A673 (cell line): Measurements from ENCODE around the gene KCNIP3. TPM values are rescaled to one million over a fixed set of nuclear protein-coding genes. Genes with fewer than 3 reads are reported as not detected.

Experiments
- BruUV-seq: library from RNA; stranded (reverse); fragments of 400-500 nt; replicated peaks from 2 replicates; lab custom pipeline; 2021; lab: Mats Ljungman, UMichigan
- CTCF ChIA-PET: fragments of 300-600 bp; sonication (Branson Sonifier 250); formaldehyde crosslinking; loops from one replicate; lab custom pipeline; 2022; ENCODE audit warnings: antibody characterized with exemption; lab: Charles Lee
- POLR2A ChIA-PET: fragments of 300-600 bp; sonication (Branson Sonifier 250); formaldehyde crosslinking; loops from one replicate; lab custom pipeline; 2022; ENCODE audit warnings: antibody characterized with exemption; ENCODE audit not compliant: low non-redundant PET; lab: Charles Lee
- DNase-seq: peaks from one replicate; pipeline ENCODE4 v3.0.0-alpha.2; 2015; ENCODE audit warnings: low spot score
- H3K27ac ChIP-seq: fragments of 200-600 bp; sonication (generic); 2 replicates; pipeline ENCODE4 v1.5.1; 2016; ENCODE audit warnings: mixed run types, low read depth, mild to moderate bottlenecking, mixed read lengths, antibody characterized with exemption, low read length; ENCODE audit not compliant: poor library complexity, severe bottlenecking
- H3K27me3 ChIP-seq: fragments of 200-600 bp; sonication (generic); replicated peaks from 2 replicates; pipeline ENCODE4 v1.6.1; 2017; ENCODE audit warnings: mixed run types, low read depth, mild to moderate bottlenecking, mixed read lengths, antibody characterized with exemption, low read length; ENCODE audit not compliant: insufficient read depth, poor library complexity
- H3K36me3 ChIP-seq: fragments of 200-600 bp; sonication (generic); 2 replicates; pipeline ENCODE4 v1.6.1; 2016; ENCODE audit warnings: mixed run types, mild to moderate bottlenecking, mixed read lengths, antibody characterized with exemption, low read length; ENCODE audit not compliant: insufficient read depth, poor library complexity, severe bottlenecking
- H3K4me1 ChIP-seq: fragments of 200-600 bp; sonication (generic); 2 replicates; pipeline ENCODE4 v1.6.1; 2017; ENCODE audit warnings: mixed run types, mild to moderate bottlenecking, mixed read lengths, antibody characterized with exemption, low read length; ENCODE audit not compliant: insufficient read depth, poor library complexity, severe bottlenecking
- H3K4me3 ChIP-seq: fragments of 200-600 bp; sonication (generic); 2 replicates; pipeline ENCODE4 v1.5.1; 2016; ENCODE audit warnings: low read depth, mixed run types, mild to moderate bottlenecking, mixed read lengths, low read length; ENCODE audit not compliant: poor library complexity, severe bottlenecking
- H3K9me3 ChIP-seq: fragments of 200-600 bp; sonication (generic); 2 replicates; pipeline ENCODE4 v1.6.1; 2016; ENCODE audit warnings: mixed run types, low read depth, mild to moderate bottlenecking, mixed read lengths, antibody characterized with exemption, low read length; ENCODE audit not compliant: poor library complexity, severe bottlenecking
- CTCF ChIP-seq: fragments of 300-800, 200-600 bp; sonication (generic); conservative IDR thresholded peaks from 2 replicates; pipeline ENCODE4 v1.5.1; 2017; ENCODE audit warnings: low read depth, mild to moderate bottlenecking, antibody characterized with exemption, low read length, moderate library complexity, mixed read lengths
- EZH2 ChIP-seq: fragments of 200-600 bp; sonication (generic); IDR thresholded peaks from 2 replicates; pipeline ENCODE4 v1.6.1; 2017; ENCODE audit warnings: borderline replicate concordance, low read depth, mild to moderate bottlenecking, mixed read lengths, antibody characterized with exemption, low read length; ENCODE audit not compliant: poor library complexity, severe bottlenecking
- intact Hi-C: fragments of 100-400 bp; cut with micrococcal nuclease; formaldehyde crosslinking; loops from one replicate; pipeline ENCODE4 v1.10.0; 2022; ENCODE audit not compliant: unreplicated experiment
- total RNA-seq: library from RNA; stranded (reverse); gene quantifications from 2 replicates; pipeline ENCODE4 v1.2.3, GENCODE V29; 2021

KCNIP3 gene
- total RNA-seq, 1 experiment from 2014 or later: 0.45 TPM

- CTCF ChIA-PET: no interaction called here
These were observed 83.1 kb downstream of the KCNIP3 start for GRCh38 chr2:95380280-95380679.

GRCh38 chr2:95380731-95381130 is 83.6 kb downstream of the KCNIP3 start:
- POLR2A ChIA-PET: no interaction called here
- Histone ChIP-seq H3K27me3 (no peaks in the 10 kb centered on the region), H3K9me3 (no peaks in the 10 kb centered on the region), H3K4me3 (no peak overlapping the region), H3K4me1 (no peaks in the 10 kb centered on the region), H3K27ac (no peak overlapping the region), H3K36me3 (no peaks in the 10 kb centered on the region)
- intact Hi-C loops: no loop called here
- CTCF ChIA-PET: no interaction called here
- no TSS peak for BruUV-seq
- DNase-seq: no peak
- TF ChIP-seq EZH2: no peak
- no peak for TF ChIP-seq CTCF

More at GRCh38 chr2:95380280-95380679, 83.1 kb downstream of the KCNIP3 start:
- Histone ChIP-seq H3K4me3 (no peak overlapping the region), H3K4me1 (no peaks in the 10 kb centered on the region), H3K9me3 (no peaks in the 10 kb centered on the region), H3K36me3 (no peaks in the 10 kb centered on the region), H3K27ac (no peak overlapping the region), H3K27me3 (no peaks in the 10 kb centered on the region)
- no peak for DNase-seq
- TF ChIP-seq EZH2 (no peak), CTCF (no peak)
- POLR2A ChIA-PET: no interaction called here
- BruUV-seq: no TSS peak
- intact Hi-C loops: no loop called here

- CTCF ChIA-PET: no interaction called here
- TF ChIP-seq CTCF (no peak), EZH2 (no peak)
- H3K27ac ChIP-seq: no peak overlapping the region
- no peak for DNase-seq
- H3K4me3 ChIP-seq: no peak overlapping the region
- intact Hi-C loops: no loop called here
- H3K9me3 ChIP-seq: no peaks in the 10 kb centered on the region
- no TSS peak for BruUV-seq
- no peaks in the 10 kb centered on the region for H3K4me1 ChIP-seq
- H3K36me3 ChIP-seq: no peaks in the 10 kb centered on the region
- POLR2A ChIA-PET: no interaction called here
- no peaks in the 10 kb centered on the region for H3K27me3 ChIP-seq
These were observed 84.4 kb downstream of the KCNIP3 start for GRCh38 chr2:95381212-95382191.
